A673 (cell line): ENCODE data around the gene KIF4A. TPM values are rescaled to one million over a fixed set of nuclear protein-coding genes. Genes with fewer than 3 reads are reported as not detected.

ENCODE experiments used
- BruUV-seq: library from RNA; stranded (reverse); fragments of 400-500 nt; replicated peaks from 2 replicates; lab custom pipeline; 2021; lab: Mats Ljungman, UMichigan
- CTCF ChIA-PET: fragments of 300-600 bp; sonication (Branson Sonifier 250); formaldehyde crosslinking; loops from one replicate; lab custom pipeline; 2022; ENCODE audit warnings: antibody characterized with exemption; lab: Charles Lee
- POLR2A ChIA-PET: fragments of 300-600 bp; sonication (Branson Sonifier 250); formaldehyde crosslinking; loops from one replicate; lab custom pipeline; 2022; ENCODE audit warnings: antibody characterized with exemption; ENCODE audit not compliant: low non-redundant PET; lab: Charles Lee
- DNase-seq: peaks from one replicate; pipeline ENCODE4 v3.0.0-alpha.2; 2015; ENCODE audit warnings: low spot score
- H3K27ac ChIP-seq: fragments of 200-600 bp; sonication (generic); 2 replicates; pipeline ENCODE4 v1.5.1; 2016; ENCODE audit warnings: mixed run types, low read depth, mild to moderate bottlenecking, mixed read lengths, antibody characterized with exemption, low read length; ENCODE audit not compliant: poor library complexity, severe bottlenecking
- H3K27me3 ChIP-seq: fragments of 200-600 bp; sonication (generic); replicated peaks from 2 replicates; pipeline ENCODE4 v1.6.1; 2017; ENCODE audit warnings: mixed run types, low read depth, mild to moderate bottlenecking, mixed read lengths, antibody characterized with exemption, low read length; ENCODE audit not compliant: insufficient read depth, poor library complexity
- H3K36me3 ChIP-seq: fragments of 200-600 bp; sonication (generic); 2 replicates; pipeline ENCODE4 v1.6.1; 2016; ENCODE audit warnings: mixed run types, mild to moderate bottlenecking, mixed read lengths, antibody characterized with exemption, low read length; ENCODE audit not compliant: insufficient read depth, poor library complexity, severe bottlenecking
- H3K4me1 ChIP-seq: fragments of 200-600 bp; sonication (generic); 2 replicates; pipeline ENCODE4 v1.6.1; 2017; ENCODE audit warnings: mixed run types, mild to moderate bottlenecking, mixed read lengths, antibody characterized with exemption, low read length; ENCODE audit not compliant: insufficient read depth, poor library complexity, severe bottlenecking
- H3K4me3 ChIP-seq: fragments of 200-600 bp; sonication (generic); 2 replicates; pipeline ENCODE4 v1.5.1; 2016; ENCODE audit warnings: low read depth, mixed run types, mild to moderate bottlenecking, mixed read lengths, low read length; ENCODE audit not compliant: poor library complexity, severe bottlenecking
- H3K9me3 ChIP-seq: fragments of 200-600 bp; sonication (generic); 2 replicates; pipeline ENCODE4 v1.6.1; 2016; ENCODE audit warnings: mixed run types, low read depth, mild to moderate bottlenecking, mixed read lengths, antibody characterized with exemption, low read length; ENCODE audit not compliant: poor library complexity, severe bottlenecking
- CTCF ChIP-seq: fragments of 300-800, 200-600 bp; sonication (generic); conservative IDR thresholded peaks from 2 replicates; pipeline ENCODE4 v1.5.1; 2017; ENCODE audit warnings: low read depth, mild to moderate bottlenecking, antibody characterized with exemption, low read length, moderate library complexity, mixed read lengths
- EZH2 ChIP-seq: fragments of 200-600 bp; sonication (generic); IDR thresholded peaks from 2 replicates; pipeline ENCODE4 v1.6.1; 2017; ENCODE audit warnings: borderline replicate concordance, low read depth, mild to moderate bottlenecking, mixed read lengths, antibody characterized with exemption, low read length; ENCODE audit not compliant: poor library complexity, severe bottlenecking
- intact Hi-C: fragments of 100-400 bp; cut with micrococcal nuclease; formaldehyde crosslinking; loops from one replicate; pipeline ENCODE4 v1.10.0; 2022; ENCODE audit not compliant: unreplicated experiment
- total RNA-seq: library from RNA; stranded (reverse); gene quantifications from 2 replicates; pipeline ENCODE4 v1.2.3, GENCODE V29; 2021

KIF4A gene
- total RNA-seq, 1 experiment from 2014 or later, result 76.7 TPM

GRCh38 chrX:70254909-70255308 is 35.0 kb upstream of the KIF4A start:
- intact Hi-C loops, result no loop called here
- no peak for DNase-seq
- Histone ChIP-seq H3K4me1 (no peaks in the 10 kb centered on the region), H3K4me3 (no peak overlapping the region), H3K27ac (no peak overlapping the region), H3K36me3 (no peaks in the 10 kb centered on the region), H3K27me3 (peaks cover 5% of the 10 kb centered on the region), H3K9me3 (no peaks in the 10 kb centered on the region)
- ChIA-PET POLR2A (no interaction called here), CTCF (no interaction called here)
- BruUV-seq, result no TSS peak
- no peak for TF ChIP-seq CTCF
- TF ChIP-seq EZH2, result no peak

- Histone ChIP-seq H3K4me3 (no peak overlapping the region), H3K36me3 (no peaks in the 10 kb centered on the region), H3K9me3 (no peaks in the 10 kb centered on the region), H3K27ac (no peak overlapping the region), H3K27me3 (peaks cover 5% of the 10 kb centered on the region), H3K4me1 (no peaks in the 10 kb centered on the region)
- ChIA-PET CTCF (no interaction called here), POLR2A (no interaction called here)
- DNase-seq, result no peak
- intact Hi-C loops, result no loop called here
- TF ChIP-seq CTCF, result no peak
- no peak for TF ChIP-seq EZH2
- no TSS peak for BruUV-seq
Observed at GRCh38 chrX:70255452-70255851, 34.5 kb upstream of the KIF4A start.

GRCh38 chrX:70257423-70258288 is 32.2 kb upstream of the KIF4A start:
- CTCF ChIA-PET, result no interaction called here

More at GRCh38 chrX:70257423-70258288, 32.2 kb upstream of the KIF4A start:
- H3K4me3 ChIP-seq, result no peak overlapping the region
- no peak for DNase-seq
- intact Hi-C loops, result no loop called here
- no TSS peak for BruUV-seq
- no peak overlapping the region for H3K27ac ChIP-seq
- TF ChIP-seq EZH2, result no peak
- TF ChIP-seq CTCF, result no peak
- H3K9me3 ChIP-seq, result no peaks in the 10 kb centered on the region
- no peaks in the 10 kb centered on the region for H3K27me3 ChIP-seq
- no peaks in the 10 kb centered on the region for H3K4me1 ChIP-seq
- POLR2A ChIA-PET, result no interaction called here
- no peaks in the 10 kb centered on the region for H3K36me3 ChIP-seq
